ENCODE results near the gene HNRNPH2. TPM values are rescaled to one million over a fixed set of nuclear protein-coding genes. Genes with fewer than 3 reads are reported as not detected.

HNRNPH2 gene
- total RNA-seq, 1 experiment from 2014 or later, result 49.8 TPM

DNA sequence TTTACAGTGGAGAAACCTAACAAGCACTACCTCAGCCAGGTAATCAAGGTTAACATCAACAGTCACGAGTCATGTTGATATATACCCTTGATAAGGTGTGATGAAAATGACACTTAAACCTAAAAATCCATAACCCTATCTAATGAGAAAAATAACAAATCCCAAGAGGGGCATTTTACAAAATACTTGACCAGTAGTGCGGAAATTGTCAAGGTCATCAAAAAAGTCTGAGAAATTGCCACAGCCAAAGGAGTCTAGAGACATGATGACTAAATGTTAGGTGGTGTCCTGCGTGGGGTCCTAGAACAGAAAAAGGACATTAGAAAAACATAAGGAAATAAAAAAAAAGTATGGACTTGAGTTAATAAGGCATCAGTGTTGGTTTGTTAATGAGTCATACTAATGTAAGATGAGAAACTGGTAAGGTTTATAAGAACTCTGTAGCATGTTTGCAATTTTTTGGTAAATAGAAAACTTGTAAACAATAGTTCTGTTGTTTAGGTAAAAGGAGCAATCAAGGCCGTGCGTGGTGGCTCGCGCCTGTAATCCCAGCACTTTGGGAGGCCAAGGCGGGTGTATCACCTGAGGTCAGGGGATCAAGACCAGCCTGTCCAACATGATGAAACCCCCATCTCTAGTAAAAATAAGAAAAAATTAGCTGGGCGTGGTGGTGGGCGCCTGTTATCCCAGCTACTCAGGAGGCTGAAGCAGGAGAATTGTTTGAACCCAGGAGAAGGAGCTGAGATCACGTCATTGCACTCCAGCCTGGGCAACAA lies 14.3 kb upstream of the HNRNPH2 start:
- DNase-seq (ENCODE audit: low read depth, low spot score) (no peak), ATAC-seq (no peak)
- TF ChIP-seq TCF7L2 (IDR thresholded peaks at IDR 0.05; ENCODE audit: borderline replicate concordance, extremely low read depth, insufficient read depth, insufficient read length) (no peak), JUND (IDR thresholded peaks at IDR 0.05) (no peak)
- no TSS peak for BruUV-seq (replicated peaks)
- Histone ChIP-seq H3K9me3 (ENCODE audit: control insufficient read depth in 1 of 2, insufficient read depth in 1 of 2, low read depth in 1 of 2, low read length in 2 of 2) (no peaks in the 10 kb centered on the region), H3K4me3 (replicated peaks in 1 of 2; ENCODE audit: low read depth in 1 of 2, low read length in 2 of 2) (no peak overlapping the region), H3K4me2 (ENCODE audit: low read length) (no peak overlapping the region), H3K9ac (ENCODE audit: low read length) (no peak overlapping the region), H3K79me2 (ENCODE audit: insufficient read depth, low read length) (peaks cover 35% of the 10 kb centered on the region), H2AFZ (ENCODE audit: low read depth, low read length, poor library complexity, severe bottlenecking) (no peak overlapping the region), H3K9me2 (ENCODE audit: insufficient read depth) (no peaks in the 10 kb centered on the region), H3K27ac (ENCODE audit: low read depth, low read length) (peak overlapping the region; percentile 32; the same call in 1 of the 2 replicates), H3K27me3 (ENCODE audit: insufficient read depth, low read length) (no peaks in the 10 kb centered on the region), H3K4me1 (ENCODE audit: control insufficient read depth in 1 of 2, insufficient read depth in 2 of 2, low read length in 2 of 2) (peaks cover 0 to 15% of the 10 kb centered on the region in 2 experiments; a peak in 2 of 4 replicates), H4K20me1 (ENCODE audit: insufficient read depth) (no peaks in the 10 kb centered on the region), H3K36me3 (ENCODE audit: control insufficient read depth in 1 of 2, insufficient read depth in 2 of 2, low read length in 2 of 2) (peaks cover 8 to 22% of the 10 kb centered on the region in 2 experiments; a peak in 3 of 4 replicates)
- CTCF ChIA-PET, result no interaction called here
- POLR2A ChIA-PET, result no interaction called here
- RAD21 ChIA-PET (ENCODE audit: low non-redundant PET in 1 of 2, low total read pairs in 2 of 2, uncharacterized antibody in 2 of 2, unreplicated experiment in 2 of 2), result no interaction called here
- intact Hi-C loops (cut with micrococcal nuclease), result no loop called here

DNA sequence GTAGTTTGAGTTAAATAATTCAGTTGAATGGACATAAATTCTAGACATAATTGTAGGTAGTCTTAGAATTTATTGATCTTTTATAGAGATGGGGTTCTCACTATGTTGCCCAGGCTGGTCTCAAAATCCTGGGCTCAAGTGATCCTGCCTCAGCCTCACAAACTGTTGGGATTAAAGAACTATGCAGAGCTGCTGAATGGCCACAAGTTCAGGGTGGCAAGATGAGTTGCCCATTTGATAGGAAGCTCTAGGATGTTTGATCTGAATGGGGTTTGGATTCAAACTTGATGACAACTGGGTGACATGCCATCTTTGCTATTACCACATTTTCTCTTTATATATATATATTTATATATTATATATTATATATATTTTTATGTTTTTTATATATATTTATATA lies 13.7 kb upstream of the HNRNPH2 start:
- H3K9ac ChIP-seq (ENCODE audit: low read length), result no peak overlapping the region
- ChIA-PET POLR2A (no interaction called here), RAD21 (ENCODE audit: low non-redundant PET in 1 of 2, low total read pairs in 2 of 2, uncharacterized antibody in 2 of 2, unreplicated experiment in 2 of 2) (no interaction called here), CTCF (no interaction called here)
- no peak for TF ChIP-seq SP1 (IDR thresholded peaks at IDR 0.05; ENCODE audit: low read depth)
- TF ChIP-seq SIN3A (IDR thresholded peaks at IDR 0.05; ENCODE audit: low read depth), result no peak
- no peak for TF ChIP-seq POLR2AphosphoS5 (IDR thresholded peaks at IDR 0.05; ENCODE audit: low read depth, low read length)
- TF ChIP-seq, protein P1, sequence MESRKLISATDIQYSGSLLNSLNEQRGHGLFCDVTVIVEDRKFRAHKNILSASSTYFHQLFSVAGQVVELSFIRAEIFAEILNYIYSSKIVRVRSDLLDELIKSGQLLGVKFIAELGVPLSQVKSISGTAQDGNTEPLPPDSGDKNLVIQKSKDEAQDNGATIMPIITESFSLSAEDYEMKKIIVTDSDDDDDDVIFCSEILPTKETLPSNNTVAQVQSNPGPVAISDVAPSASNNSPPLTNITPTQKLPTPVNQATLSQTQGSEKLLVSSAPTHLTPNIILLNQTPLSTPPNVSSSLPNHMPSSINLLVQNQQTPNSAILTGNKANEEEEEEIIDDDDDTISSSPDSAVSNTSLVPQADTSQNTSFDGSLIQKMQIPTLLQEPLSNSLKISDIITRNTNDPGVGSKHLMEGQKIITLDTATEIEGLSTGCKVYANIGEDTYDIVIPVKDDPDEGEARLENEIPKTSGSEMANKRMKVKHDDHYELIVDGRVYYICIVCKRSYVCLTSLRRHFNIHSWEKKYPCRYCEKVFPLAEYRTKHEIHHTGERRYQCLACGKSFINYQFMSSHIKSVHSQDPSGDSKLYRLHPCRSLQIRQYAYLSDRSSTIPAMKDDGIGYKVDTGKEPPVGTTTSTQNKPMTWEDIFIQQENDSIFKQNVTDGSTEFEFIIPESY (IDR thresholded peaks at IDR 0.05; ENCODE audit: extremely low read depth, insufficient replicate concordance, low read length), result no peak
- no peak for TF ChIP-seq RAD21 (IDR thresholded peaks at IDR 0.05; ENCODE audit: low read depth)
- TF ChIP-seq POLR2A (IDR thresholded peaks at IDR 0.05; ENCODE audit: borderline replicate concordance, extremely low read depth, insufficient read depth, insufficient read length), result no peak
- TF ChIP-seq YY1 (IDR thresholded peaks at IDR 0.05; ENCODE audit: extremely low read depth, insufficient replicate concordance, low read depth, low read length), result no peak
- no peak for TF ChIP-seq EGR1 (IDR thresholded peaks at IDR 0.05; ENCODE audit: low read depth)
- ATAC-seq, result no peak
- no peaks in the 10 kb centered on the region for H3K9me3 ChIP-seq (ENCODE audit: control insufficient read depth in 1 of 2, insufficient read depth in 1 of 2, low read depth in 1 of 2, low read length in 2 of 2)
- H2AFZ ChIP-seq (ENCODE audit: low read depth, low read length, poor library complexity, severe bottlenecking), result no peak overlapping the region
- H4K20me1 ChIP-seq (ENCODE audit: insufficient read depth), result no peaks in the 10 kb centered on the region
- peaks cover 8 to 22% of the 10 kb centered on the region in 2 experiments; a peak in 3 of 4 replicates for H3K36me3 ChIP-seq (ENCODE audit: control insufficient read depth in 1 of 2, insufficient read depth in 2 of 2, low read length in 2 of 2)
- peaks cover 35% of the 10 kb centered on the region for H3K79me2 ChIP-seq (ENCODE audit: insufficient read depth, low read length)
- BruUV-seq (replicated peaks), result no TSS peak
- H3K4me2 ChIP-seq (ENCODE audit: low read length), result no peak overlapping the region
- no peaks in the 10 kb centered on the region for H3K9me2 ChIP-seq (ENCODE audit: insufficient read depth)
- H3K27me3 ChIP-seq (ENCODE audit: insufficient read depth, low read length), result no peaks in the 10 kb centered on the region
- peaks cover 0 to 15% of the 10 kb centered on the region in 2 experiments; a peak in 2 of 4 replicates for H3K4me1 ChIP-seq (ENCODE audit: control insufficient read depth in 1 of 2, insufficient read depth in 2 of 2, low read length in 2 of 2)
- H3K27ac ChIP-seq (ENCODE audit: low read depth, low read length), result no peak overlapping the region
- intact Hi-C loops (cut with micrococcal nuclease), result no loop called here
- no peak for DNase-seq (ENCODE audit: low read depth, low spot score)
- no peak overlapping the region for H3K4me3 ChIP-seq (replicated peaks in 1 of 2; ENCODE audit: low read depth in 1 of 2, low read length in 2 of 2)

Data from HCT116 (cell line).